Uterus (tissue), 4 donors: ENCODE data around the gene LIN7C. TPM values are rescaled to one million over a fixed set of nuclear protein-coding genes. Genes with fewer than 3 reads are reported as not detected.

ENCODE experiments used
- DNase-seq, 2 donors: peaks; one replicate each; pipeline ENCODE4 v3.0.0-alpha.2; 2019 to 2020
- H3K27ac ChIP-seq, 2 donors: fragments of 200-600 bp; sonication (generic); 1 replicate in 1 of 2; 2 replicates in 1 of 2; pipeline ENCODE4 v1.5.1; 2016 to 2018
- H3K27me3 ChIP-seq, 2 donors: fragments of 200-600 bp; sonication (generic); one replicate each; pipeline ENCODE4 v1.5.1; 2018 to 2019; ENCODE audit warnings: control low read depth in 1 of 2
- H3K36me3 ChIP-seq, 2 donors: fragments of 200-600 bp; sonication (generic); one replicate each; pipeline ENCODE4 v1.5.1; 2019; ENCODE audit warnings: control low read depth in 1 of 2
- H3K4me1 ChIP-seq, 2 donors: fragments of 200-600 bp; sonication (generic); one replicate each; pipeline ENCODE4 v1.5.1; 2018 to 2019; ENCODE audit warnings: control low read depth in 1 of 2
- H3K4me3 ChIP-seq, 2 donors: fragments of 200-600 bp; sonication (generic); 1 replicate in 1 of 2; 2 replicates in 1 of 2; pipeline ENCODE4 v1.5.1; 2018 to 2019; ENCODE audit warnings: mild to moderate bottlenecking in 1 of 2
- H3K9me3 ChIP-seq, 2 donors: fragments of 200-600 bp; sonication (generic); one replicate each; pipeline ENCODE4 v1.5.1; 2019; ENCODE audit warnings: control low read depth in 1 of 2
- POLR2A ChIP-seq, 2 donors: fragments of 450-650 bp; IDR thresholded peaks; one replicate each; pipeline ENCODE4 v1.6.1; 2016; ENCODE audit warnings: antibody characterized with exemption in 2 of 2, mild to moderate bottlenecking in 1 of 2, moderate library complexity in 1 of 2
- intact Hi-C: fragments of 100-400 bp; cut with DNase I; formaldehyde crosslinking; loops from one replicate; pipeline ENCODE4 v1.15.1; 2023; ENCODE audit warnings: low total_unique reads
- total RNA-seq, 4 donors: library from RNA; depleted of rRNA in 3 of 4; stranded (reverse); fragments of >200 nt in 3 of 4; gene quantifications; one replicate each; pipeline versions ENCODE4 v1.1.0 to v1.2.4, GENCODE V29; 2014 to 2023
- TF ChIP-seq, protein P1 (sequence below), 4 experiments: fragments of 200-600 bp in 2 of 4; fragments of 450-650 bp in 2 of 4; sonication (generic) in 2 of 4; IDR thresholded peaks; one replicate each; pipeline ENCODE4 v1.5.1; 2016 to 2019; ENCODE audit warnings: antibody characterized with exemption in 4 of 4, mild to moderate bottlenecking in 2 of 4, moderate library complexity in 1 of 4
- donor health status: DM: yes; HTN: yes; CAD: no.

The LIN7C gene
- total RNA-seq, 4 donors from 2014 or later, result 11.8 to 98.0 (median 45.5) TPM

DNA sequence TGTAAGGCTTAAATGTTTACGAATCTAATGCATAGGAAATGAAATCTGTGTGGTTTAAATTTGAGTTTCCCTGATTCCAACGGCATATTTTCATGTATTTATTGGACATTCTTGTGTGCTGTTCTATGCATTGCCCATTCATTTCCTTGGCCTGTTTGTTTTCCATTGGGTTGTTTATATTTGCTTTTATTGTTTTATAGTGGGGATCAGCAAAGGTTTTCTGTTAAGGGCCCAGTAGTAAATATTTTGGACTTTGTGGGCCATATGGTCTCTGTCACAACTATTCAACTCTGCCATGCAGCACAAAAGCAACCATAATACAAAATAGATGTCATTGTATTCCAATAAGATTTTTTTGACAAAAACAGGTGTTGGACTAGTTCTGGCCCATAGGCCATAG is 28.7 kb downstream of the LIN7C start:
- DNase-seq, result no peak
- Histone ChIP-seq H3K4me3 (no peak overlapping the region), H3K9me3 (no peaks in the 10 kb centered on the region), H3K4me1 (no peaks in the 10 kb centered on the region), H3K27ac (no peak overlapping the region), H3K27me3 (no peaks in the 10 kb centered on the region), H3K36me3 (no peaks in the 10 kb centered on the region)
- intact Hi-C loops, result loop anchor here (10.0 kb wide), 1 partner anchor 123 kb away; no protein-coding TSS in a partner anchor
- TF ChIP-seq POLR2A (IDR thresholded peaks at IDR 0.05), result no peak
- TF ChIP-seq, protein P1, sequence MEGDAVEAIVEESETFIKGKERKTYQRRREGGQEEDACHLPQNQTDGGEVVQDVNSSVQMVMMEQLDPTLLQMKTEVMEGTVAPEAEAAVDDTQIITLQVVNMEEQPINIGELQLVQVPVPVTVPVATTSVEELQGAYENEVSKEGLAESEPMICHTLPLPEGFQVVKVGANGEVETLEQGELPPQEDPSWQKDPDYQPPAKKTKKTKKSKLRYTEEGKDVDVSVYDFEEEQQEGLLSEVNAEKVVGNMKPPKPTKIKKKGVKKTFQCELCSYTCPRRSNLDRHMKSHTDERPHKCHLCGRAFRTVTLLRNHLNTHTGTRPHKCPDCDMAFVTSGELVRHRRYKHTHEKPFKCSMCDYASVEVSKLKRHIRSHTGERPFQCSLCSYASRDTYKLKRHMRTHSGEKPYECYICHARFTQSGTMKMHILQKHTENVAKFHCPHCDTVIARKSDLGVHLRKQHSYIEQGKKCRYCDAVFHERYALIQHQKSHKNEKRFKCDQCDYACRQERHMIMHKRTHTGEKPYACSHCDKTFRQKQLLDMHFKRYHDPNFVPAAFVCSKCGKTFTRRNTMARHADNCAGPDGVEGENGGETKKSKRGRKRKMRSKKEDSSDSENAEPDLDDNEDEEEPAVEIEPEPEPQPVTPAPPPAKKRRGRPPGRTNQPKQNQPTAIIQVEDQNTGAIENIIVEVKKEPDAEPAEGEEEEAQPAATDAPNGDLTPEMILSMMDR (IDR thresholded peaks at IDR 0.05), result no peak

DNA sequence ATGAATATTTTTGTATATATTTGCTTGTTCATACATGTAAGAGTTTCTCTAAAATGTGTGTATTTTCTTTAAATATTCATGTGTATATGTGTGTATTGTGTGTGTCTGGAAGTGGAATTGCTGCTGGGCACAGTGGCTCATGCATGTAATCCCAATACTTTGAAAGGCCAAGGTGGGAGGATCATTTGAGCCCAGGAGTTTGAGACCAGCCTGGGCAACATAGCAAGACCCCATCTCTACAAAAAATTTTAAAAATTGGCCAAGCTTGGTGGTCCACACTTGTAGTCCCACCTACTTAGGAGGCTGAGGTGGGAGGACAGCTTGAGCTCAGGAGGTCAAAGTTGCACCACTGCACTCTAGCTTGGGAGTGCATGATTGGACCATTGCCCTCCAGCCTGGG is 29.3 kb downstream of the LIN7C start:
- Histone ChIP-seq H3K4me1 (no peaks in the 10 kb centered on the region), H3K27ac (no peak overlapping the region), H3K9me3 (no peaks in the 10 kb centered on the region), H3K27me3 (no peaks in the 10 kb centered on the region), H3K36me3 (no peaks in the 10 kb centered on the region), H3K4me3 (no peak overlapping the region)
- TF ChIP-seq, protein P1 (IDR thresholded peaks at IDR 0.05), result no peak
- no peak for TF ChIP-seq POLR2A (IDR thresholded peaks at IDR 0.05)
- DNase-seq, result no peak
- intact Hi-C loops, result loop anchor here (10.0 kb wide), 1 partner anchor 122 kb away; no protein-coding TSS in a partner anchor

DNA sequence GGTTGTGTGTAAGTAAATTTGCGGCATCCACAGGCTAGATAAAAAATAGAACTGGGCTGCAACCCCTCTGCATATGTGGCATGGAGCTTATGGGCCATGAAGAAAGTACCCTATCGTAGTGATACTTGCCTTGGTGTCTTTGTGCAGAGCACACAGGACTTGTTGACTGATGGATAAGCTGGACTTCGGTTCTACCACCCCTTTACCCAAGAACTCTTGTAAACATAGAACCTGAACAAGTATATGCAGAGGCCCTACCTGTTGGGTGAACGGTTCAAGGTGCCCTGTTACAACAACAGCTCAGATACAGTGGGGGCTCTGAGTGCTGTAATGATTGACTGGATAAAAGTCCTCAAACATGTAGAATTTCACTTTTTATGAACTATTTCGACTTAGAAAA is 30.9 kb downstream of the LIN7C start:
- H3K4me3 ChIP-seq, result no peak overlapping the region

DNA sequence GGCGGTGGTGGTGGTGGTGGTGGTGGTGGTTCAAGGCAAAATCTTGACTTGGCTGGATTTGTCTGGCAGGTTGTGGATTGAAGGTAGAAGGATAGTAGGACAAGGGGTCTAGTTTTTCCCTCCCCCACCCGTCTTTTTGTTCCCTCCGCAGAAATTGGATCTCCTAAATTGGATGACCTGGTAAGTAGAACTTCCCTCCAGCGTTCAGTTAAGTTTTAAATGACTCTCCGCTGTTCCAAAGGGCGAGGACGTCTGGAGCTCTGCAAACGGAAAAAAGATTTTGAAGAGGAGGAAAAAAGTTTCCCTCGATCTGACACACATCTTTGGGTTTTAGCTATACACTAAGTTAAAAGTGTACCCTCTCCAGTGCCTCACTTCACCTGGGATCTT is 33.6 kb downstream of the LIN7C start:
- intact Hi-C loops, result loop anchor here (10.0 kb wide), 1 partner anchor 118 kb away; no protein-coding TSS in a partner anchor
- Histone ChIP-seq H3K36me3 (no peaks in the 10 kb centered on the region), H3K9me3 (no peaks in the 10 kb centered on the region), H3K27ac (peak overlapping the region; percentile 61 to 95), H3K4me1 (peaks cover 0 to 6% of the 10 kb centered on the region in 2 donors), H3K27me3 (no peaks in the 10 kb centered on the region), H3K4me3 (peak overlapping the region; percentile 51 to 88)
- DNase-seq, result no peak
- TF ChIP-seq, protein P1 (IDR thresholded peaks at IDR 0.05), result no peak
- TF ChIP-seq POLR2A (IDR thresholded peaks at IDR 0.05), result no peak

More for the DNA sequence above, 30.9 kb downstream of the LIN7C start:
- no peak for DNase-seq
- H3K4me1 ChIP-seq, result peaks cover 0 to under 1% of the 10 kb centered on the region in 2 donors
- no peaks in the 10 kb centered on the region for H3K9me3 ChIP-seq
- intact Hi-C loops, result loop anchor here (10.0 kb wide), 1 partner anchor 121 kb away; no protein-coding TSS in a partner anchor
- H3K36me3 ChIP-seq, result no peaks in the 10 kb centered on the region
- no peak overlapping the region for H3K27ac ChIP-seq
- TF ChIP-seq, protein P1 (IDR thresholded peaks at IDR 0.05), result no peak
- TF ChIP-seq POLR2A (IDR thresholded peaks at IDR 0.05), result no peak
- no peaks in the 10 kb centered on the region for H3K27me3 ChIP-seq

DNA sequence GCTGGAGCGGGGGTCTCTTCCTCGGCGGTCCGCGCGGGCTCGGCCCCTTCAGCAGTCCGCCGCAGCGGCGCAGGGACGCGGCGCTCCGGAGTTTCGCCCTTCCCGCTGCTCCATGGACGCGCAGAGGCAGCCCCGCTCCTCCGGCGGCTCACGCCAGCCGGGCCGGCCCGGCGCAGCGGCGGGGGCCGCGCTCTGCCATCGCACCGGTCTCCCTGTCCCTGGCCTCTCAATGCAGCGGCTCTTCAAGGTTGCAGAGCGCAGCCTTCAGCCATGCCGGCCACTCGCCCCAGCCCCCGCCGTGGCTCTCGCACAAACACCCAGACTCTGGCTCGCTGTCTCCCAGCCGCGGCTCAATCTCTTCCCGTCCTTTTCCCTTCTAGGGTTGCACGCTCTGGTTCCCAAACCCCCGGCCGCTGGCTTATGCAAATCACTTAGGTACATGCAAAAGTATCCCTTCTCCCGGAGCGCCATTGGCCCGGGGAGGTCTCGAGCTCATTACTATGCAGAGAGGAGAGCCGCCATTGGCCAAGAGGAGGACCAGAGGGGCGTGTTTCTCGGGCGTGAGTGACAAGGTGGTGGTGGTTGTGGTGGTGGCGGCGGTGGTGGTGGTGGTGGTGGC is 34.1 kb downstream of the LIN7C start, which contains the start of gene LGR4:
LGR4 (minus strand) TSS at position 393 of the 619 bp plus-strand sequence. CDS start 488 bp downstream, outside the sequence.
- H3K27ac ChIP-seq, result peak within 1 kb of the TSS; percentile 86 to 95
- no peaks in the 10 kb centered on the region for H3K9me3 ChIP-seq
- H3K4me1 ChIP-seq, result peaks cover 0 to 6% of the 10 kb centered on the region in 2 donors
- no peaks in the 10 kb centered on the region for H3K27me3 ChIP-seq
- peak; percentile 85 to 92 for DNase-seq
- TF ChIP-seq POLR2A (IDR thresholded peaks at IDR 0.05), result peak; percentile 61 to 82
- TF ChIP-seq, protein P1 (IDR thresholded peaks at IDR 0.05), result no peak
- H3K36me3 ChIP-seq, result no peaks in the 10 kb centered on the region
- intact Hi-C loops, result loop anchor here (10.0 kb wide), 1 partner anchor 118 kb away; no protein-coding TSS in a partner anchor
- H3K4me3 ChIP-seq, result peak within 1 kb of the TSS; percentile 51 to 88
